ENCODE results near the gene MRPL39. TPM values are rescaled to one million over a fixed set of nuclear protein-coding genes. Genes with fewer than 3 reads are reported as not detected.

The MRPL39 gene
- total and polyA plus RNA-seq, 7 donors, result 15.3 to 53.6 (median 18.9) TPM

DNA sequence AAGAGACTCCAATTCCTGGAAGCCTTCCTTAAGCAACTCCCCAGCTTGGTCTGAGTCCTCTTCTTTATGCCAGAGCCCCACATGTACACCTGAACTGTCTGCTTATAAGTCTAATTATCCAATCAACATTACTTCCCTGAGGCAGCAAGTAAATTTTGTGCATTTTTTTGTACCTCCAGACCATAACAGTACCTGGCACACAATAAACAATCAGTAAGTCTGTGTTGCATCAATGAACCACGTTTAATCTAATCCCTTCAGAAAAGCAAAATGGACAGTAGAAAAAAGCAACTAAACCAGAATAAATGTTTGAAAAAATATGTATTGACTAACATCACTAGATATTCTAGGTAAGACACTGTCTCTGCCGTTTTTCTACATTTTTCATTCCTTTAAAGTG, 20.5 kb downstream of the MRPL39 start:
- TF ChIP-seq POLR2AphosphoS5 (IDR thresholded peaks at IDR 0.05), result no peak
- TF ChIP-seq POLR2A (IDR thresholded peaks at IDR 0.05), result no peak
- TF ChIP-seq, protein P1, sequence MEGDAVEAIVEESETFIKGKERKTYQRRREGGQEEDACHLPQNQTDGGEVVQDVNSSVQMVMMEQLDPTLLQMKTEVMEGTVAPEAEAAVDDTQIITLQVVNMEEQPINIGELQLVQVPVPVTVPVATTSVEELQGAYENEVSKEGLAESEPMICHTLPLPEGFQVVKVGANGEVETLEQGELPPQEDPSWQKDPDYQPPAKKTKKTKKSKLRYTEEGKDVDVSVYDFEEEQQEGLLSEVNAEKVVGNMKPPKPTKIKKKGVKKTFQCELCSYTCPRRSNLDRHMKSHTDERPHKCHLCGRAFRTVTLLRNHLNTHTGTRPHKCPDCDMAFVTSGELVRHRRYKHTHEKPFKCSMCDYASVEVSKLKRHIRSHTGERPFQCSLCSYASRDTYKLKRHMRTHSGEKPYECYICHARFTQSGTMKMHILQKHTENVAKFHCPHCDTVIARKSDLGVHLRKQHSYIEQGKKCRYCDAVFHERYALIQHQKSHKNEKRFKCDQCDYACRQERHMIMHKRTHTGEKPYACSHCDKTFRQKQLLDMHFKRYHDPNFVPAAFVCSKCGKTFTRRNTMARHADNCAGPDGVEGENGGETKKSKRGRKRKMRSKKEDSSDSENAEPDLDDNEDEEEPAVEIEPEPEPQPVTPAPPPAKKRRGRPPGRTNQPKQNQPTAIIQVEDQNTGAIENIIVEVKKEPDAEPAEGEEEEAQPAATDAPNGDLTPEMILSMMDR (IDR thresholded peaks at IDR 0.05), result no peak
- no peak for TF ChIP-seq EP300 (IDR thresholded peaks at IDR 0.05)
- intact Hi-C loops (cut with DNase I), result no loop called here
- H3K4me1 ChIP-seq, result no peaks in the 10 kb centered on the region
- H3K9me3 ChIP-seq, result no peaks in the 10 kb centered on the region
- H3K27ac ChIP-seq, result no peak overlapping the region
- DNase-seq, result no peak
- WGBS, 2 donors, result 82 to 90% methylated on average over 2 of the region's 2 CpGs
- H3K4me3 ChIP-seq, result no peak overlapping the region
- H3K27me3 ChIP-seq, result no peaks in the 10 kb centered on the region
- H3K36me3 ChIP-seq, result peaks cover 0 to 57% (median 3%) of the 10 kb centered on the region in 4 donors

DNA sequence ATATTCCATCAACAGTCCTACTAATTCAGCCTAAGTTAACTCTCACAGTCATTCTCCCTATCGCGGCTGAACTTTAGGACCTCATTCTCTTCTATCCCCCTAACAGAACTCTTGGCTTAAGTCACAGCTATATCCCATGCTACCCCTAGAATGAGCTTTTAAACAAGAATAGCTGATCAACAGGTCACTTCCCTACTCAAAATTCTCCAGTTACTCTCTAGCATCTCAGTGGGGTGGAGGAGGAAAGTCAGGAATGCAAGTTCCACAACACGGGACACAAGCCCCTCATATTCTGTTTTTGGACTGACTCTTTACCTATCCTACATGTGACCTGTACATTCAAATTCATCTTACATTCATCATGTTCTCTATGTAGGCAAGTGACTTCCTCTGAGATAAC, 21.0 kb downstream of the MRPL39 start:
- Histone ChIP-seq H3K4me3 (no peak overlapping the region), H3K27ac (no peak overlapping the region), H3K36me3 (peaks cover 0 to 52% (median 3%) of the 10 kb centered on the region in 4 donors), H3K9me3 (no peaks in the 10 kb centered on the region), H3K4me1 (no peaks in the 10 kb centered on the region), H3K27me3 (no peaks in the 10 kb centered on the region)
- intact Hi-C loops (cut with DNase I), result no loop called here
- DNase-seq, result no peak
- no peak for TF ChIP-seq EP300 (IDR thresholded peaks at IDR 0.05)
- no peak for TF ChIP-seq POLR2A (IDR thresholded peaks at IDR 0.05)
- TF ChIP-seq, protein P1 (IDR thresholded peaks at IDR 0.05), result no peak
- no peak for TF ChIP-seq POLR2AphosphoS5 (IDR thresholded peaks at IDR 0.05)
- WGBS, 2 donors, result 95 to 98% methylated on average over 3 of the region's 3 CpGs

DNA sequence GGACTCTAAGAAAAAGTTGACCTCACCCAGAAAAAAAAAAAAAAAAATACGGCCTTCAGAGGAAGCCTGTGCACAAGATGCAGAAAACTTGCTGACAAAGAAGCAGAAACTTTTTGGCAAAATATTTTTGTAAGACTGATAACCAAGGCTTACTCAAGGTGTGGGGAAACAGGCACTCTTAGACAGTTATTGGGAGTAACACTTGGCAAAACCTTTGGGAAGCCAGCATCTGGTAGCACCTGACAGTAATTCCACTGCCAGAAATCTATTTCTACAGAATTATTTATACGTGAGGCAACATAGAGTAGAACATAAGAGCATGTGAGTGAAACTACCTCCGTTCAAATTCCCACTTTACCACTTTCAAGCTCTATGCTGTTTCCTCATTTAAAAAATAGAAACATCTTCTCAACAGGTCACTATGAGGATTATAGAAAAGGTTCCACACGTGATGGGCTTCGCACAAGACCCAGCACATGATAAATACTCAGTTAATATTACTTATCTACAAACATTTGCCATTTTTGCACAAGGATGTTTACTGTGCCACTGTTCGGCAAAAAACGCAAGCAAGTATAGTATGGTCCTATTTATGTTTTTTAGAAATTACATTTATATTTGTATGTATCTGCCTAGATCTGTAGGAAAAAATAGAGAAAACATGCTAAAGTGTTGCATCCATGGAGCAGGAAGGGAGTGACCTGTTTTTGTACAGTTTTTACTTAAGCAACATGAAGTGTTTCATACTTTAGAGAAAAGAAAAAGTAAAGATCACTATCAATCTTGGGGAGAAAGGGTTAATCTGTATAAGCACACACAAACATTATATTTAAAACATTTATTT, 22.2 kb downstream of the MRPL39 start:
- Histone ChIP-seq H3K9me3 (no peaks in the 10 kb centered on the region), H3K4me3 (no peak overlapping the region), H3K36me3 (peaks cover 0 to 42% (median 3%) of the 10 kb centered on the region in 4 donors), H3K27ac (no peak overlapping the region), H3K27me3 (no peaks in the 10 kb centered on the region), H3K4me1 (no peaks in the 10 kb centered on the region)
- DNase-seq, result no peak
- intact Hi-C loops (cut with DNase I), result no loop called here
- no peak for TF ChIP-seq EP300 (IDR thresholded peaks at IDR 0.05)
- WGBS, 2 donors, result 93 to 94% methylated on average over 7 of the region's 7 CpGs

DNA sequence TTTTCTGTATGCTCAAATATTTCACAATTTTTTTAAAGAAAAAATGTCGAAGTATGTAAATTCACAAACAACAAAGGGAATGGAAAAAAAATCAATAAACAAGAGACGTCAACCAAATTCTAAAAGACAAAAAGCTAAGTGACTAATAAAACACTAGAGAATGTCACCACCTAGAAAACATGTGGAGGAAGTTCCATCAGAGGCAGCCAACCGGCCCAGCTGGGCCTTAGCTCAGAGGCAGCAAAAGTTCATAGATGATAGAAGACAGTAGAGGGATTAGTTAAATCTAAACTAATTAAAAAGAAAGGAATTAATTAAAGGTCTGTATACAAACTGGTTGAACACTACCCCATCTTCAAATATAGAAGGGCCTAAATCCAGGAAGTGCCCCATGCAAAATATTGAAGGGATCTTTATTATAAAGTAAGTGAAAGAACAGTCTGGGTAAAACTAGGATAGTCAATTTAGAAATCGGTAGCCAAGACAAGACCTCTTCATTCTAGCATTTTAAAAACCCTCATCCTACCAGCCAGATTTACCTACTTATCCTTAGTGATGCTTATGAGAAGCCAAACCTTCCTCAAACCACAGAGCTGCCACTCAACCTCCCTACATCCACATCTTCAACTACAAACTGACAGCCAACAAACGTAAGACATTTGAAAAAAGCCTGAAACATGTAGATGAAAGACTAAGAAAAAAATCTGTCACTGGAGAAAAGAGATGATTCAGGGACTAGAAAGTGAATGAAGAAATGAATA, 23.7 kb downstream of the MRPL39 start:
- no peaks in the 10 kb centered on the region for H3K9me3 ChIP-seq
- WGBS, 2 donors, result 63 to 87% methylated on average over 5 of the region's 5 CpGs
- TF ChIP-seq, protein P1 (IDR thresholded peaks at IDR 0.05), result no peak
- no peak for TF ChIP-seq EP300 (IDR thresholded peaks at IDR 0.05)
- no peak for TF ChIP-seq POLR2A (IDR thresholded peaks at IDR 0.05)
- no peak for TF ChIP-seq POLR2AphosphoS5 (IDR thresholded peaks at IDR 0.05)
- H3K36me3 ChIP-seq, result peaks cover 0 to 29% (median 2%) of the 10 kb centered on the region in 4 donors
- no peaks in the 10 kb centered on the region for H3K27me3 ChIP-seq
- no peak for DNase-seq
- H3K4me3 ChIP-seq, result no peak overlapping the region
- intact Hi-C loops (cut with DNase I), result no loop called here
- no peak overlapping the region for H3K27ac ChIP-seq
- no peaks in the 10 kb centered on the region for H3K4me1 ChIP-seq

DNA sequence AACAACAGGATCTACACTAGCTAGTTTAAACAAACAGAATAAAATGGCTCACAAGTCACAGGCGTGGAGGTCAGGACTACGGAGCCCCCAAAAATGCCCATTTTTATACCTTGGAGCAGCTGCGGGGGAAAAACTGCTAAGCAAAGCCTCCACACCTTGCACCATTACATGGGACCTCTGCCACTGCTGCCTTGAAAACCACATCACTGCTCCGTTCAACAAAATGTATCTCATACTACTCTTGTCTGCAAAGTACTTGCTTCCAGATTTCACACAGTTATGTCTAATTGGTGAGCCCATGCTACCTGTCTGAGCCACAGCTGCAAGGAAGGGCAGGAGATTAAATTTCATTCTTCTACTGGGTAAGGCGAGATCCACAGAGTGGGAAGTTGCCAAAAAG, 24.4 kb downstream of the MRPL39 start:
- Histone ChIP-seq H3K9me3 (no peaks in the 10 kb centered on the region), H3K4me3 (no peak overlapping the region), H3K4me1 (no peaks in the 10 kb centered on the region), H3K27ac (no peak overlapping the region), H3K36me3 (peaks cover 0 to 22% (median 1%) of the 10 kb centered on the region in 4 donors), H3K27me3 (no peaks in the 10 kb centered on the region)
- WGBS, 2 donors, result 87 to 94% methylated on average over 5 of the region's 5 CpGs
- DNase-seq, result no peak
- intact Hi-C loops (cut with DNase I), result no loop called here
- TF ChIP-seq EP300 (IDR thresholded peaks at IDR 0.05), result no peak
- TF ChIP-seq POLR2AphosphoS5 (IDR thresholded peaks at IDR 0.05), result no peak

All from sigmoid colon (tissue), 7 donors.